ENCODE measurements around the gene FRMD8.

GRCh38 chr11:65392186-65392829, 5.9 kb downstream of the FRMD8 start:
- TF ChIP-seq TEAD4 (IDR thresholded peaks at IDR 0.05; ENCODE audit: low read depth, low read length): no peak
- TF ChIP-seq POLR2A (IDR thresholded peaks at IDR 0.05; ENCODE audit: control extremely low read depth in 1 of 2, low read depth in 2 of 2, low read length in 2 of 2): no peak
- TF ChIP-seq CTCF (IDR thresholded peaks at IDR 0.05; ENCODE audit: control extremely low read depth in 1 of 3, insufficient read depth in 1 of 3, low read depth in 1 of 3, low read length in 3 of 3): no peak
- TF ChIP-seq CHD7 (IDR thresholded peaks at IDR 0.05; ENCODE audit: insufficient replicate concordance, low read length): no peak
- no peak for TF ChIP-seq YY1 (IDR thresholded peaks at IDR 0.05; ENCODE audit: low read depth, low read length)
- TF ChIP-seq E2F6 (IDR thresholded peaks at IDR 0.05): no peak
- no peak for TF ChIP-seq USF2 (IDR thresholded peaks at IDR 0.05; ENCODE audit: low read length)
- no peak for TF ChIP-seq EP300 (IDR thresholded peaks at IDR 0.05; ENCODE audit: borderline replicate concordance in 1 of 2, low read depth in 2 of 2, low read length in 2 of 2)
- TF ChIP-seq POLR2AphosphoS5 (IDR thresholded peaks at IDR 0.05; ENCODE audit: low read depth, low read length): no peak
- no peak for TF ChIP-seq RAD21 (IDR thresholded peaks at IDR 0.05 in 1 of 2, conservative IDR thresholded peaks at IDR 0.05 in 1 of 2; ENCODE audit: low read depth in 2 of 2, low read length in 2 of 2)
- TF ChIP-seq EGR1 (IDR thresholded peaks at IDR 0.05; ENCODE audit: borderline replicate concordance, low read depth, low read length): no peak
- TF ChIP-seq TAF1 (IDR thresholded peaks at IDR 0.05; ENCODE audit: low read depth, low read length): no peak

Measured in H1 (cell line).